Astrocyte (in vitro differentiated cells and primary cell): ENCODE measurements around the gene HOXD12.

Experiments
- EZH2 ChIP-seq: IDR thresholded peaks from 2 replicates; pipeline ENCODE4 v1.6.1; 2012; ENCODE audit warnings: mild to moderate bottlenecking, low read length, inconsistent platforms; ENCODE audit not compliant: insufficient read depth
- TF ChIP-seq, protein P1 (sequence below): IDR thresholded peaks from 2 replicates; pipeline ENCODE4 v1.5.1; 2011; ENCODE audit warnings: low read depth, mild to moderate bottlenecking, inconsistent platforms, low read length, moderate library complexity; ENCODE audit not compliant: insufficient read depth

DNA sequence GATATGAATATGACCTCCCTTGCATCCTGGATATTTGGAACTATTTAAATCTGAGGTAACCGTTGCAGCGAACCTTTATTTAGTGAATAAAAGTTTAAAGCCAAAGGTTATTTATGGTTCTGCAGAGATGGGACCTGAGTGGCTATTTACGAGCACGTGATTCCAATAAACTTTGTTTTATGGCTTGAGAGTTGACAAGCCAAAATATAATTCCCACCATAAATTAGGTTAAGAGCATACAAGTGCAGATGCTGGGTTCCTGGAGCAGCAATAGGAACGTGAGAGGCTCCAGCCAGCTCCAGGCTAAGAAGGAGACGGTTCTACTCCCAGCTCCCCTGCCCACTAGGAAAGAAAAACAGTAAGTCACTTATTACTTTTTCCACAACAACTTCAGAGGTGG lies 46.5 kb downstream of the HOXD12 start:
- TF ChIP-seq, protein P1, sequence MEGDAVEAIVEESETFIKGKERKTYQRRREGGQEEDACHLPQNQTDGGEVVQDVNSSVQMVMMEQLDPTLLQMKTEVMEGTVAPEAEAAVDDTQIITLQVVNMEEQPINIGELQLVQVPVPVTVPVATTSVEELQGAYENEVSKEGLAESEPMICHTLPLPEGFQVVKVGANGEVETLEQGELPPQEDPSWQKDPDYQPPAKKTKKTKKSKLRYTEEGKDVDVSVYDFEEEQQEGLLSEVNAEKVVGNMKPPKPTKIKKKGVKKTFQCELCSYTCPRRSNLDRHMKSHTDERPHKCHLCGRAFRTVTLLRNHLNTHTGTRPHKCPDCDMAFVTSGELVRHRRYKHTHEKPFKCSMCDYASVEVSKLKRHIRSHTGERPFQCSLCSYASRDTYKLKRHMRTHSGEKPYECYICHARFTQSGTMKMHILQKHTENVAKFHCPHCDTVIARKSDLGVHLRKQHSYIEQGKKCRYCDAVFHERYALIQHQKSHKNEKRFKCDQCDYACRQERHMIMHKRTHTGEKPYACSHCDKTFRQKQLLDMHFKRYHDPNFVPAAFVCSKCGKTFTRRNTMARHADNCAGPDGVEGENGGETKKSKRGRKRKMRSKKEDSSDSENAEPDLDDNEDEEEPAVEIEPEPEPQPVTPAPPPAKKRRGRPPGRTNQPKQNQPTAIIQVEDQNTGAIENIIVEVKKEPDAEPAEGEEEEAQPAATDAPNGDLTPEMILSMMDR = no peak
- TF ChIP-seq EZH2 = no peak
